Testis (tissue), 3 donors: ENCODE measurements around the gene IQSEC1. TPM values are rescaled to one million over a fixed set of nuclear protein-coding genes. Genes with fewer than 3 reads are reported as not detected.

ENCODE experiments used
- DNase-seq: peaks from one replicate; pipeline ENCODE4 v3.0.0-alpha.2; 2019
- H3K27ac ChIP-seq, 2 donors: fragments of 200-600 bp; sonication (generic); one replicate each; pipeline ENCODE4 v1.5.1; 2019
- H3K27me3 ChIP-seq: fragments of 200-600 bp; sonication (generic); one replicate; pipeline ENCODE4 v1.5.1; 2019
- H3K36me3 ChIP-seq: fragments of 200-600 bp; sonication (generic); one replicate; pipeline ENCODE4 v1.5.1; 2017; ENCODE audit warnings: low read depth; ENCODE audit errors: missing control alignments
- H3K4me1 ChIP-seq: fragments of 200-600 bp; sonication (generic); one replicate; pipeline ENCODE4 v1.5.1; 2019
- H3K4me3 ChIP-seq, 2 donors: fragments of 200-600 bp; sonication (generic); one replicate each; pipeline ENCODE4 v1.5.1; 2017 to 2019
- H3K9me3 ChIP-seq: fragments of 200-600 bp; sonication (generic); one replicate; pipeline ENCODE4 v1.5.1; 2017
- POLR2A ChIP-seq: fragments of 450-650 bp; IDR thresholded peaks from one replicate; pipeline ENCODE4 v1.6.1; 2017; ENCODE audit warnings: antibody characterized with exemption, mild to moderate bottlenecking, moderate library complexity
- WGBS, 2 donors: methylation state at CpG; one replicate each; pipeline ENCODE4 v1.1.5; 2018; 5-methylcytosine and 5-hydroxymethylcytosine counted together
- intact Hi-C: fragments of 100-400 bp; cut with DNase I; formaldehyde crosslinking; loops from one replicate; pipeline ENCODE4 v1.15.1; 2023; ENCODE audit warnings: low total_unique reads
- polyA plus RNA-seq: library from polyadenylated mRNA; stranded (reverse); fragments of 350-450 nt; fragmentation: Illumina TruSeq; extraction: RNeasy Lipid Tissue Mini Kit (QIAGEN cat#74804); gene quantifications from one replicate; pipeline ENCODE4 v1.2.3, GENCODE V29; 2014; ENCODE audit warnings: low read depth, low replicate concordance; ENCODE audit not compliant: insufficient read depth
- total RNA-seq, 2 donors: library from RNA; depleted of rRNA; stranded (reverse); fragments of >200 nt; gene quantifications; one replicate each; pipeline ENCODE4 v1.2.3, GENCODE V29; 2016
- TF ChIP-seq, protein P1 (sequence below), 3 experiments: fragments of 450-650 bp in 2 of 3; fragments of 200-600 bp in 1 of 3; sonication (generic) in 1 of 3; IDR thresholded peaks; one replicate each; pipeline ENCODE4 v1.5.1; 2016 to 2019; ENCODE audit warnings: antibody characterized with exemption in 3 of 3, mild to moderate bottlenecking in 2 of 3, moderate library complexity in 1 of 3

The IQSEC1 gene
- total and polyA plus RNA-seq, 3 donors from 2014 or later: 32.9 to 89.4 (median 74.3) TPM

DNA sequence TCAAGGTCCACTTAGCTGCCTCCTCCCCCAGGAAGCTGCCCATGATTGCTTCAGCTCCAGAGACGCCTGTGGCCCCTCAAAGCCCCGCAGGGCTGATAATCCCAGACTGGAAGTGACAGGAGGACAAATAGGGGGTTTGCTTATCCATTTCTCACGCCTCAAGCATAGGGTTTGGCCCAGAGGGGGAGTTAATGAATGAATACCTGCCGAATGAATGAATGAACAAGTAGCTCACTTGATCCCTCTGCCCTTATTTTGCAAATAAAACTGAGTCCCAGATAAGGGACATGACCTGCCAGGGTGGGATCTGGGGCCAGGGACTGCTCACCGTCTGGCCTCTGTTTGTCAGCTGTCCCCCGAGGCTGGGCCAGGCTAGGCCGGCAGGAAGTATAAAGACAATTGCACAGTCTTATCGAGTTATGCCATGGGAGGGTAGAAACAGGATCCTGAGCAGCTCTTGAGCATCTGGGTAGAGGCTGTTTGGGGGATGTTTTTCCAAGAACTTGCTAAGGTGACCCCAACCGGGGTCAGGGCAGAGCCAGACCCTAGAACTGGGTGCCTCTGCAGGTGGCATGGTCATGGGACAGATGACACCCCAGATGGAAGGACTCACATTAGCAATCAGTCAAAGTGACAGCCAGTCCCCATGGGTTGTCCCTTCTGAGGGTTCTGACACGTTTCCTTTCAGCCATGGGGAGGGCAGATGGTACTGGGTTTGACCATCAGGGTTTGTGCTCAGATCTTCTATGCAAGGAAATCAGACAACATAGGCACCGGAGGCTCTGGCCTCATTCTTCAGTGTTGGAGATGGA, 45.0 kb downstream of the IQSEC1 start:
- Histone ChIP-seq H3K4me1 (no peaks in the 10 kb centered on the region), H3K4me3 (no peak overlapping the region), H3K27me3 (no peaks in the 10 kb centered on the region), H3K36me3 (no peaks in the 10 kb centered on the region), H3K9me3 (no peaks in the 10 kb centered on the region), H3K27ac (no peak overlapping the region)
- intact Hi-C loops: no loop called here
- WGBS, 2 donors: 89 to 90% methylated on average over 10 to 11 of the region's 11 CpGs
- no peak for DNase-seq
- TF ChIP-seq, protein P1, sequence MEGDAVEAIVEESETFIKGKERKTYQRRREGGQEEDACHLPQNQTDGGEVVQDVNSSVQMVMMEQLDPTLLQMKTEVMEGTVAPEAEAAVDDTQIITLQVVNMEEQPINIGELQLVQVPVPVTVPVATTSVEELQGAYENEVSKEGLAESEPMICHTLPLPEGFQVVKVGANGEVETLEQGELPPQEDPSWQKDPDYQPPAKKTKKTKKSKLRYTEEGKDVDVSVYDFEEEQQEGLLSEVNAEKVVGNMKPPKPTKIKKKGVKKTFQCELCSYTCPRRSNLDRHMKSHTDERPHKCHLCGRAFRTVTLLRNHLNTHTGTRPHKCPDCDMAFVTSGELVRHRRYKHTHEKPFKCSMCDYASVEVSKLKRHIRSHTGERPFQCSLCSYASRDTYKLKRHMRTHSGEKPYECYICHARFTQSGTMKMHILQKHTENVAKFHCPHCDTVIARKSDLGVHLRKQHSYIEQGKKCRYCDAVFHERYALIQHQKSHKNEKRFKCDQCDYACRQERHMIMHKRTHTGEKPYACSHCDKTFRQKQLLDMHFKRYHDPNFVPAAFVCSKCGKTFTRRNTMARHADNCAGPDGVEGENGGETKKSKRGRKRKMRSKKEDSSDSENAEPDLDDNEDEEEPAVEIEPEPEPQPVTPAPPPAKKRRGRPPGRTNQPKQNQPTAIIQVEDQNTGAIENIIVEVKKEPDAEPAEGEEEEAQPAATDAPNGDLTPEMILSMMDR (IDR thresholded peaks at IDR 0.05): no peak
- TF ChIP-seq POLR2A: no peak

DNA sequence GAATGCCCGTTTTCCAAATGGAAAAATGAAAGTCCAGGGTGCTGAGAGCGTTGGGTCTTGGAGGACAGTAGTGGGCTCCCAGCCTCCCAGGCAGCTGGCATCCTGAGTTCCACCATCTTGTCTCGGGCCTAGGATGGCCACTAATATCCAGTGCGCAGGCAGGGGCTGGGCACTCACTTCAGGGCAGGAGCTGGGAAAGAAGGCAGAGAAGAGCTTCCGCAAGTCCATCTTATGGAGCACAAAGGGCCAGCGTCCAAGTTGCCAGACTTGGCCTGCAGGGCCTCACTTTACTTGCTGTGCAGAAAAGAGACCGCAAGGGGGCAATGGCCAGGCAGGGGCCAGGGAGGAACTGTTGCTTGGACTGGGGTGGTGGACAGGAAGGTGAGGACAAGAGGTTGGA, 46.1 kb downstream of the IQSEC1 start:
- intact Hi-C loops: no loop called here
- WGBS, 2 donors: 92 to 98% methylated on average over 7 of the region's 7 CpGs
- Histone ChIP-seq H3K27me3 (no peaks in the 10 kb centered on the region), H3K27ac (no peak overlapping the region), H3K36me3 (no peaks in the 10 kb centered on the region), H3K4me1 (peaks cover 8% of the 10 kb centered on the region), H3K9me3 (no peaks in the 10 kb centered on the region), H3K4me3 (no peak overlapping the region)
- DNase-seq: no peak
- TF ChIP-seq, protein P1 (IDR thresholded peaks at IDR 0.05): no peak
- no peak for TF ChIP-seq POLR2A

DNA sequence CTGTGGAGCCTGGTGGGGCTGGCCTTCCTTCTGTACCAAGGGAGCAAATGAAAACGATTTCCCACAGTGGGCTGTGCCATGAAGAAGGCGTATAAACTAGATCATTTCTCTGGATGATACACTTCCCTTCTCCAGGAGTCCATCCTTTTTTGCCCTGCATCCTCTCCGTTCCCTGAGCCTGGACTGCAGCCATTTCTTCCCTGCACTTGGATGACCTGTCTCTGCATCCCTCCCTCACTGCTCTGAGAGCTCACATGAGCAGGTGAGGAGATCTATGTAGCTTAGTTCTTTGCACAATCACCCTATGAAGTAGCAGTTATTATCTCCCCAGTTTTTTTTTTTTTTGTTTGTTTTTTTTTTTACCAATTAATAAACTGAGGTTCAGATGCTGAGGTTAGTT, 46.7 kb downstream of the IQSEC1 start:
- no peak overlapping the region for H3K4me3 ChIP-seq
- 83 to 89% methylated on average over 3 of the region's 3 CpGs for WGBS, 2 donors
- peaks cover 11% of the 10 kb centered on the region for H3K4me1 ChIP-seq
- no peaks in the 10 kb centered on the region for H3K27me3 ChIP-seq
- TF ChIP-seq POLR2A: no peak
- TF ChIP-seq, protein P1 (IDR thresholded peaks at IDR 0.05): no peak
- DNase-seq: no peak
- no peak overlapping the region for H3K27ac ChIP-seq
- no peaks in the 10 kb centered on the region for H3K36me3 ChIP-seq
- intact Hi-C loops: no loop called here
- no peaks in the 10 kb centered on the region for H3K9me3 ChIP-seq

DNA sequence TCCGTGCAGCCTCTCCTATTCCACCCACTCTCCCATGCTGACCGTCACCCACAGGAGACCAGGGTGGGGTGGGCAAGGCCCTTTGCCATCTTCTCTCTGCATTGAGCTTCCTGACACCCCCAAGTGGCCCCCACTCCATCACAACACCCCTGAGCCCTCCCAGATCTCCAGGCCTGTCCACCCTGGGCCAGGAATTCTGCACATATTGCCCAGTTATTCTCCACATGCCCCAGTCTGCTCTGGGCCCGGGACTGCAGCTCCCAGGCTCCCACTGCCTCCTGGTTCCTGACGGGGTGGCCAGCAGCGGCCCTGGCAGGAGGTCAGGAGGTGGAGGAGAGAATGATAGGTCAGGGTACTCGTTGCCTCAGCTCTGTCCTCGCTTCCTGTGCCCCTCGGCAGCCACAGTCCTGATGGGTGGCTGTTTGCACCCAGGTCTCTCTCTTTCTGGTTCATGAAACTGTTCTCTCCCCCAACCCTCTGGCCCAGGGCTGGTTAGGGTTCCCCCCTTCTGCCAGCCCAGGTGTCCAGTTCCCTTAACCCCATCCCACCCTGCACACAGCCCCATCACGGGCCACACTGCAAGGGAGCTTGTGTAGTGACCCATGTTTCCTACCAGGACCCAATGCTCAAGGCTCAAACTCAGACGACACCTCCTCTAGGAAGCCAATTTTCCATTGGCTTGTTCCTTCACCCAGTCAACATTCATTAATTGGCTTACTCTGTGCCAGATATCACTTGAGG, 47.3 kb downstream of the IQSEC1 start:
- no peaks in the 10 kb centered on the region for H3K36me3 ChIP-seq
- 89 to 95% methylated on average over 8 to 10 of the region's 10 CpGs for WGBS, 2 donors
- H3K27ac ChIP-seq: no peak overlapping the region
- H3K4me1 ChIP-seq: peaks cover 11% of the 10 kb centered on the region
- TF ChIP-seq POLR2A: no peak
- TF ChIP-seq, protein P1 (IDR thresholded peaks at IDR 0.05): no peak
- intact Hi-C loops: no loop called here
- DNase-seq: no peak
- H3K4me3 ChIP-seq: no peak overlapping the region
- no peaks in the 10 kb centered on the region for H3K27me3 ChIP-seq
- no peaks in the 10 kb centered on the region for H3K9me3 ChIP-seq
